Thoracic aorta (tissue), 2 donors: ENCODE results near the gene INO80E. TPM values are rescaled to one million over a fixed set of nuclear protein-coding genes. Genes with fewer than 3 reads are reported as not detected.

Source experiments
- ATAC-seq: fragments of 150-250 bp; one replicate; pipeline ENCODE4 v1.8.0; 2017; ENCODE audit warnings: low read depth; ENCODE audit not compliant: insufficient number of reproducible peaks, low FRiP score
- DNase-seq: peaks from one replicate; pipeline ENCODE4 v3.0.0-alpha.2; 2020; ENCODE audit warnings: low spot score
- H3K27ac ChIP-seq, 2 donors: fragments of 200-600 bp; sonication (generic); 1 replicate in 1 of 2; 2 replicates in 1 of 2; pipeline ENCODE4 v1.5.1; 2016; ENCODE audit warnings: mild to moderate bottlenecking in 2 of 2, moderate library complexity in 2 of 2
- H3K27me3 ChIP-seq: fragments of 200-600 bp; sonication (generic); replicated peaks from 2 replicates; pipeline ENCODE4 v1.6.0; 2016; ENCODE audit warnings: mild to moderate bottlenecking; ENCODE audit not compliant: insufficient read depth
- H3K36me3 ChIP-seq: fragments of 200-600 bp; sonication (generic); one replicate; pipeline ENCODE4 v1.5.1; 2016
- H3K4me1 ChIP-seq, 2 donors: fragments of 200-600 bp; sonication (generic); 1 replicate in 1 of 2; 2 replicates in 1 of 2; pipeline versions ENCODE4 v1.5.1 to v1.6.0; 2016; ENCODE audit warnings: low read depth in 2 of 2, mild to moderate bottlenecking in 1 of 2; ENCODE audit not compliant: control insufficient read depth in 1 of 2
- H3K4me3 ChIP-seq: fragments of 200-600 bp; sonication (generic); 2 replicates; pipeline ENCODE4 v1.5.1; 2016; ENCODE audit warnings: mild to moderate bottlenecking
- H3K9me3 ChIP-seq: fragments of 200-600 bp; sonication (generic); 2 replicates; pipeline ENCODE4 v1.5.1; 2016
- CTCF ChIP-seq: fragments of 200-600 bp; sonication (generic); IDR thresholded peaks from one replicate; pipeline ENCODE4 v1.5.1; 2019; ENCODE audit warnings: antibody characterized with exemption
- total RNA-seq, 2 donors: library from RNA; depleted of rRNA; stranded (reverse); fragments of >200 nt; gene quantifications; one replicate each; pipeline versions ENCODE4 v1.1.0 to v1.2.3, GENCODE V29; 2016

Gene INO80E
- total RNA-seq, 2 donors from 2014 or later, result 67.4 to 81.8 TPM

- no peak for TF ChIP-seq CTCF
- ATAC-seq, result no peak
- H3K36me3 ChIP-seq, result peaks cover 16% of the 10 kb centered on the region
These were observed 1.3 kb upstream of the INO80E start for GRCh38 chr16:29994600-29995323.

GRCh38 chr16:29995324-29995910 is 624 bp upstream of the INO80E start, which contains the start of gene HIRIP3:
TSS of gene HIRIP3 (minus strand) at chr16:29995617. CDS start at chr16:29995605, 12 bp downstream.
- peaks cover 16% of the 10 kb centered on the region for H3K36me3 ChIP-seq
- TF ChIP-seq CTCF, result no peak
- H3K4me1 ChIP-seq, result peaks cover 12 to 20% of the 10 kb centered on the region in 2 donors
- H3K4me3 ChIP-seq, result peak within 1 kb of the TSS; percentile 86
- DNase-seq (peak; percentile 47), ATAC-seq (peak; percentile 57)
- H3K27ac ChIP-seq, result peak within 1 kb of the TSS; percentile 89 to 96
- H3K9me3 ChIP-seq, result no peaks in the 10 kb centered on the region
- no peaks in the 10 kb centered on the region for H3K27me3 ChIP-seq

More at GRCh38 chr16:29994600-29995323, 1.3 kb upstream of the INO80E start:
- DNase-seq, result no peak
- H3K27me3 ChIP-seq, result no peaks in the 10 kb centered on the region
- H3K4me3 ChIP-seq, result peak overlapping the region; percentile 86
- peak overlapping the region; percentile 89 to 96 for H3K27ac ChIP-seq
- H3K9me3 ChIP-seq, result no peaks in the 10 kb centered on the region
- peaks cover 12 to 20% of the 10 kb centered on the region in 2 donors for H3K4me1 ChIP-seq

GRCh38 chr16:29996766-29997250 is 767 bp downstream of the INO80E start:
- Histone ChIP-seq H3K9me3 (no peaks in the 10 kb centered on the region), H3K36me3 (peaks cover 14% of the 10 kb centered on the region), H3K27me3 (no peaks in the 10 kb centered on the region), H3K4me1 (peaks cover 12 to 20% of the 10 kb centered on the region in 2 donors), H3K4me3 (peak overlapping the region; percentile 86), H3K27ac (peak overlapping the region in 1 of 2 donors; percentile 96)
- DNase-seq, result no peak
- ATAC-seq, result no peak
- no peak for TF ChIP-seq CTCF

GRCh38 chr16:29999605-30000004 is 3.6 kb downstream of the INO80E start:
- ATAC-seq, result no peak
- TF ChIP-seq CTCF, result no peak
- peaks cover 7% of the 10 kb centered on the region for H3K36me3 ChIP-seq

More at GRCh38 chr16:29999605-30000004, 3.6 kb downstream of the INO80E start:
- H3K27me3 ChIP-seq, result no peaks in the 10 kb centered on the region
- no peaks in the 10 kb centered on the region for H3K9me3 ChIP-seq
- H3K27ac ChIP-seq, result no peak overlapping the region
- peaks cover 9 to 14% of the 10 kb centered on the region in 2 donors for H3K4me1 ChIP-seq
- no peak for DNase-seq
- H3K4me3 ChIP-seq, result no peak overlapping the region
